GM18951 (cell line): Measurements from ENCODE around the gene BRD2.

Experiments used
- POLR2A ChIP-seq: IDR thresholded peaks from 4 replicates; pipeline ENCODE4 v1.6.1; 2011; ENCODE audit warnings: mild to moderate bottlenecking; ENCODE audit not compliant: insufficient read length, insufficient read depth; ENCODE audit errors: extremely low read depth
- in situ Hi-C: fragments of 300-500 bp; cut with MboI; formaldehyde crosslinking; loops from one replicate; pipeline ENCODE4 v1.12.0; 2022; ENCODE audit warnings: low sequenced_read_pairs, mixed read lengths, inconsistent platforms; ENCODE audit not compliant: unreplicated experiment

Gene BRD2

GRCh38 chr6:32943864-32944649 lies 24.3 kb upstream of the BRD2 start:
- in situ Hi-C loops, result loop anchor here (5.0 kb wide), 1 partner anchor 57 kb away; no protein-coding TSS in a partner anchor
- peak; percentile 63 for TF ChIP-seq POLR2A

- in situ Hi-C loops, result no loop called here
- peak; percentile 33 for TF ChIP-seq POLR2A
Observed at GRCh38 chr6:32945108-32945760, 23.2 kb upstream of the BRD2 start.

- no peak for TF ChIP-seq POLR2A
Observed at GRCh38 chr6:32945953-32946352, 22.4 kb upstream of the BRD2 start.

GRCh38 chr6:32946893-32947292 lies 21.5 kb upstream of the BRD2 start:
- in situ Hi-C loops, result no loop called here
- TF ChIP-seq POLR2A, result no peak

More at GRCh38 chr6:32945953-32946352, 22.4 kb upstream of the BRD2 start:
- in situ Hi-C loops, result no loop called here

GRCh38 chr6:32947552-32948465 lies 20.6 kb upstream of the BRD2 start:
- in situ Hi-C loops, result no loop called here
- TF ChIP-seq POLR2A, result peak; percentile 4

- in situ Hi-C loops, result no loop called here
- no peak for TF ChIP-seq POLR2A
Observed at GRCh38 chr6:32949113-32949512, 19.3 kb upstream of the BRD2 start.

GRCh38 chr6:32950010-32950409 lies 18.4 kb upstream of the BRD2 start:
- no peak for TF ChIP-seq POLR2A
- in situ Hi-C loops, result no loop called here

- in situ Hi-C loops, result no loop called here
- no peak for TF ChIP-seq POLR2A
Observed at GRCh38 chr6:32950449-32950848, 17.9 kb upstream of the BRD2 start.

- in situ Hi-C loops, result no loop called here
- TF ChIP-seq POLR2A, result peak; percentile 96
Observed at GRCh38 chr6:32952817-32953739, 15.3 kb upstream of the BRD2 start, which contains the start of gene HLA-DMA. TSS of gene HLA-DMA (minus strand) at chr6:32953097. CDS start at chr6:32953036, 61 bp downstream.

GRCh38 chr6:32953775-32954174 lies 14.6 kb upstream of the BRD2 start:
- in situ Hi-C loops, result no loop called here

GRCh38 chr6:32954267-32954666 lies 14.1 kb upstream of the BRD2 start:
- no peak for TF ChIP-seq POLR2A
- in situ Hi-C loops, result no loop called here

More at GRCh38 chr6:32953775-32954174, 14.6 kb upstream of the BRD2 start:
- no peak for TF ChIP-seq POLR2A
